Smooth muscle cell (in vitro differentiated cells): ENCODE measurements around the gene B3GAT1. TPM values are rescaled to one million over a fixed set of nuclear protein-coding genes. Genes with fewer than 3 reads are reported as not detected.

Experiments
- DNase-seq: peaks from one replicate; lab custom pipeline; 2025; ENCODE audit not compliant: unreplicated experiment; lab: John Stamatoyannopoulos, UW
- H2AFZ ChIP-seq: fragments of 200-600 bp; sonication (generic); 2 replicates; pipeline ENCODE4 v1.6.0; 2016; ENCODE audit warnings: antibody characterized with exemption, low read depth, mild to moderate bottlenecking
- H3F3A ChIP-seq: fragments of 200-600 bp; sonication (generic); 2 replicates; pipeline ENCODE4 v1.6.0; 2017; ENCODE audit warnings: antibody characterized with exemption, low read depth
- H3K27ac ChIP-seq: fragments of 200-600 bp; sonication (generic); 2 replicates; pipeline ENCODE4 v1.5.1; 2016; ENCODE audit warnings: low read depth, mild to moderate bottlenecking
- H3K27me3 ChIP-seq: fragments of 200-600 bp; sonication (generic); 2 replicates; pipeline ENCODE4 v1.6.1; 2016; ENCODE audit warnings: low read depth, mild to moderate bottlenecking
- H3K36me3 ChIP-seq: fragments of 200-600 bp; sonication (generic); 2 replicates; pipeline ENCODE4 v1.5.1; 2016; ENCODE audit warnings: low read depth
- H3K4me1 ChIP-seq: fragments of 200-600 bp; sonication (generic); 2 replicates; pipeline ENCODE4 v1.5.1; 2016; ENCODE audit warnings: low read depth
- H3K4me2 ChIP-seq: fragments of 200-600 bp; sonication (generic); 2 replicates; pipeline ENCODE4 v1.6.0; 2016; ENCODE audit warnings: mild to moderate bottlenecking
- H3K4me3 ChIP-seq: fragments of 200-600 bp; sonication (generic); 2 replicates; pipeline ENCODE4 v1.5.1; 2016; ENCODE audit warnings: mild to moderate bottlenecking
- H3K79me2 ChIP-seq: fragments of 200-600 bp; sonication (generic); 2 replicates; pipeline ENCODE4 v1.6.0; 2016; ENCODE audit warnings: low read depth, mild to moderate bottlenecking
- H3K9ac ChIP-seq: fragments of 200-600 bp; sonication (generic); 2 replicates; pipeline ENCODE4 v1.6.0; 2016; ENCODE audit warnings: low read depth
- H3K9me3 ChIP-seq: fragments of 200-600 bp; sonication (generic); replicated peaks from 2 replicates; pipeline ENCODE4 v1.5.1; 2016; ENCODE audit warnings: low read depth
- H4K20me1 ChIP-seq: fragments of 200-600 bp; sonication (generic); 2 replicates; pipeline ENCODE4 v1.6.0; 2016; ENCODE audit warnings: low read depth
- WGBS: methylation state at CpG from one replicate; pipeline ENCODE4 v1.1.7; 2016; ENCODE audit warnings: low lambda C conversion rate; 5-methylcytosine and 5-hydroxymethylcytosine counted together
- polyA plus RNA-seq: library from polyadenylated mRNA; unstranded; fragments of >200 nt; fragmentation: Nextera tagmentation; extraction: Ambion mirVana; gene quantifications from 2 replicates; pipeline ENCODE4 v1.2.1, GENCODE V29; 2016
- total RNA-seq: library from RNA; depleted of rRNA; stranded (reverse); fragments of >200 nt; gene quantifications from 2 replicates; pipeline ENCODE4 v1.2.3, GENCODE V29; 2014
- TF ChIP-seq, protein P1 (sequence below): fragments of 200-600 bp; sonication (generic); IDR thresholded peaks from 2 replicates; pipeline ENCODE4 v1.5.1; 2017; ENCODE audit warnings: borderline replicate concordance, mild to moderate bottlenecking, antibody characterized with exemption; ENCODE audit not compliant: insufficient read depth, poor library complexity, severe bottlenecking

B3GAT1 gene
- total and polyA plus RNA-seq, 2 experiments from 2014 or later = not detected

DNA sequence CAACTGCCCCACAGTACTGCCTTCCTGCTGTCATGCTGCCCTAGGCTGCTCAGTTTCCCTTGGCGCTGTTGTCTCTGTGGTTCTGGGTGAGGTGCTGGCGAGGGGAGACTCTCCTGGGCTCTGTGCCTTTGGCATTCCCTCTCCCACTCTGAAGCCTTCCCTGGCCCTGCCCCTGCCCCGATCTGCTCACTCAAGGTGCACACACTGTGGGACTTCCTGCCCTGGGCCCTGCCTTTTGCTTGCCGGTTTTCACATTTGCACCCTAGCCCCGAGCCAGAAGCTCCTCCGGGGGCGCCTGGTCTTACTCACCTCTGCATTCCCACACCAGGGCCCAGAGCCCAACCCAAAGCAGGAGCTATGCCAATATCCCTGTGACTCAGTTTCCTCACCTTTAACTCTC is 12.0 kb downstream of the B3GAT1 start:
- no peak overlapping the region for H3K4me2 ChIP-seq
- no peak overlapping the region for H3K4me3 ChIP-seq
- H4K20me1 ChIP-seq = no peaks in the 10 kb centered on the region
- no peaks in the 10 kb centered on the region for H3K79me2 ChIP-seq
- H3K9me3 ChIP-seq = no peaks in the 10 kb centered on the region
- 89% methylated on average over 7 of the region's 7 CpGs for WGBS
- H3F3A ChIP-seq = no peaks in the 10 kb centered on the region
- DNase-seq = no peak
- no peak overlapping the region for H2AFZ ChIP-seq
- H3K4me1 ChIP-seq = no peaks in the 10 kb centered on the region
- H3K27ac ChIP-seq = no peak overlapping the region
- no peaks in the 10 kb centered on the region for H3K36me3 ChIP-seq
- no peak overlapping the region for H3K9ac ChIP-seq
- H3K27me3 ChIP-seq = peaks cover 7% of the 10 kb centered on the region
- TF ChIP-seq, protein P1, sequence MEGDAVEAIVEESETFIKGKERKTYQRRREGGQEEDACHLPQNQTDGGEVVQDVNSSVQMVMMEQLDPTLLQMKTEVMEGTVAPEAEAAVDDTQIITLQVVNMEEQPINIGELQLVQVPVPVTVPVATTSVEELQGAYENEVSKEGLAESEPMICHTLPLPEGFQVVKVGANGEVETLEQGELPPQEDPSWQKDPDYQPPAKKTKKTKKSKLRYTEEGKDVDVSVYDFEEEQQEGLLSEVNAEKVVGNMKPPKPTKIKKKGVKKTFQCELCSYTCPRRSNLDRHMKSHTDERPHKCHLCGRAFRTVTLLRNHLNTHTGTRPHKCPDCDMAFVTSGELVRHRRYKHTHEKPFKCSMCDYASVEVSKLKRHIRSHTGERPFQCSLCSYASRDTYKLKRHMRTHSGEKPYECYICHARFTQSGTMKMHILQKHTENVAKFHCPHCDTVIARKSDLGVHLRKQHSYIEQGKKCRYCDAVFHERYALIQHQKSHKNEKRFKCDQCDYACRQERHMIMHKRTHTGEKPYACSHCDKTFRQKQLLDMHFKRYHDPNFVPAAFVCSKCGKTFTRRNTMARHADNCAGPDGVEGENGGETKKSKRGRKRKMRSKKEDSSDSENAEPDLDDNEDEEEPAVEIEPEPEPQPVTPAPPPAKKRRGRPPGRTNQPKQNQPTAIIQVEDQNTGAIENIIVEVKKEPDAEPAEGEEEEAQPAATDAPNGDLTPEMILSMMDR = no peak

DNA sequence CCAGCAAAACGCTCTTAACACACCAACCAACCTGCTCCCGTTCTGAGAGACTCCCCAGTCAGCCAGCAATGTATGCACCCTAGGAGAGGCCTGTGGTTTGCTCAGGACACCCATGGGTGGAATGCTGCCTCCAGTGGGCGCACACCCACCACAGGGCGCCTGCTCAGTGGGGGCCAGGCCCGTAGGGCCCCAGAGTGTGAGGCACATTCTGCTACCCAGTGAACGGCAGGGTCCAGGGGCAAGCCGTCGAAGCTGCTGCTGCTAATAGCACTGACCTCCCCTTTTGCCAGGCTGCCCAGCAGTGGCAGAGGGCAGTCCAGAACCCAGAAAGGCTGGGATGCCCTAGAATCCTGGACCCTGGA is 12.8 kb downstream of the B3GAT1 start:
- Histone ChIP-seq H3K4me2 (no peak overlapping the region), H3K79me2 (no peaks in the 10 kb centered on the region), H3K4me3 (no peak overlapping the region), H3K27me3 (peaks cover 7% of the 10 kb centered on the region), H3K4me1 (no peaks in the 10 kb centered on the region), H3K9ac (no peak overlapping the region), H3K9me3 (no peaks in the 10 kb centered on the region), H4K20me1 (no peaks in the 10 kb centered on the region), H3F3A (no peaks in the 10 kb centered on the region), H2AFZ (no peak overlapping the region), H3K27ac (no peak overlapping the region), H3K36me3 (no peaks in the 10 kb centered on the region)
- TF ChIP-seq, protein P1 = no peak
- WGBS = 87% methylated on average over 8 of the region's 8 CpGs
- no peak for DNase-seq

DNA sequence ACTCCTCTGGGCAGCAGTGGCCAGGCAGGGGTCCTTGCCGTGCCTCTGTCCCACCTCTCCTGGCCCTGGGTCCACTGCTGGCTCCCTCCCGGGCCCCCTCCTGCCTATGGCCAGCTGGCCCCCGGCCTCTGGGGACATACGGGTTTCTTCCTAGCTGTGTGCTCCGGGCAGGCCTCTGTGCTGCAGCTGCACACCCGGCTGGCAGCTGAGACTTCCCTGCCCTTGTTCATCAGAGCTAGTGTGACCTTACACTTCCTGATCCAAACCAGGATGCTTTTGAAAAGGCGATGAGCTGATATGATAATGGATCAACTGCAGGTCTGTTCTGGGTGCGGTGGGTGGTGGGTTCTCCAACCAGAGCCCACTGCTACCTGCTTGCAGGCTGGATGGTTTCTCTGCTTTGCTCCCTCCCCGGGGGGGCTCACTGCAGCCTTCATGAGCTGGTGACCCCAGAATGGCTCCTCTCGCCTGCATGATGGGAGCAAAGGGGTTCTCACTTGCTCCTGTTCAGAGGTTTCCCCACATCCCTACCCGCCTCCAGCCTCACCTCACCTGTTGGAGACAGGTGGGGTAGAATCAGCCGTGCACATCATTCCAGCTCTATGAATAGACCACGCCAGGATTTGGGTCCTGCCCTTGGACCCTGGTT is 13.3 kb downstream of the B3GAT1 start:
- TF ChIP-seq, protein P1 = no peak
- no peak overlapping the region for H3K4me2 ChIP-seq

DNA sequence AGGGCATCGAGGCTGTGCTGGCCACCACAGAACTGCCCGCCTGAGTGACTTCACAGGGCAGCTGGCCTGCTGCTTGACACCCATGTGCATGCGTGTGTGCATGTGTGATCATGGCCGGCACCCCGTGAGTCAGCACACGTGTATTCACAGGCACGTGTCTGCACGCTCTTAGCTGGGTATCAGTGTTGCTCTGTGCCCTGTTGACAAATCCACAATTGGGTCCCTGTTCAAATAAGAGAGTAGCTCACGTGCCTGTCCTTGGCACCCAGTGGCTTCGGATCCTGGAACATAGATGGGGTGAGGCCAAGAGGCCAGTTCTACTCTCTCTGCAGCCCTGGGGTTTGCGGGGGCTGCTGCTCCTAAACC is 14.0 kb downstream of the B3GAT1 start:
- no peak overlapping the region for H3K4me3 ChIP-seq
- no peaks in the 10 kb centered on the region for H3K79me2 ChIP-seq
- H3K27me3 ChIP-seq = peaks cover 7% of the 10 kb centered on the region
- no peak overlapping the region for H3K4me2 ChIP-seq
- no peaks in the 10 kb centered on the region for H3F3A ChIP-seq
- TF ChIP-seq, protein P1 = no peak
- no peaks in the 10 kb centered on the region for H3K4me1 ChIP-seq
- H4K20me1 ChIP-seq = no peaks in the 10 kb centered on the region
- no peak overlapping the region for H3K9ac ChIP-seq
- H3K27ac ChIP-seq = no peak overlapping the region
- WGBS = 91% methylated on average over 11 of the region's 11 CpGs
- H2AFZ ChIP-seq = no peak overlapping the region
- H3K9me3 ChIP-seq = no peaks in the 10 kb centered on the region
- no peak for DNase-seq
- H3K36me3 ChIP-seq = no peaks in the 10 kb centered on the region

More for the DNA sequence above, 13.3 kb downstream of the B3GAT1 start:
- peaks cover 7% of the 10 kb centered on the region for H3K27me3 ChIP-seq
- DNase-seq = no peak
- no peaks in the 10 kb centered on the region for H3F3A ChIP-seq
- H3K4me3 ChIP-seq = no peak overlapping the region
- H3K27ac ChIP-seq = no peak overlapping the region
- no peaks in the 10 kb centered on the region for H3K79me2 ChIP-seq
- WGBS = 87% methylated on average over 13 of the region's 13 CpGs
- no peaks in the 10 kb centered on the region for H3K36me3 ChIP-seq
- H3K4me1 ChIP-seq = no peaks in the 10 kb centered on the region
- H2AFZ ChIP-seq = no peak overlapping the region
- no peaks in the 10 kb centered on the region for H3K9me3 ChIP-seq
- H4K20me1 ChIP-seq = no peaks in the 10 kb centered on the region
- no peak overlapping the region for H3K9ac ChIP-seq
